IMR-90 (cell line): Measurements from ENCODE around the gene ALDH18A1. TPM values are rescaled to one million over a fixed set of nuclear protein-coding genes. Genes with fewer than 3 reads are reported as not detected.

Source experiments
- ATAC-seq: fragments of 200-7000 bp; cut with Tn5 transposase; 2 replicates; pipeline ENCODE4 v1.9.1; 2020; ENCODE audit warnings: low read depth, mild to moderate bottlenecking, moderate library complexity
- BruUV-seq: library from RNA; stranded (reverse); fragments of 400-500 nt; replicated peaks from 2 replicates; lab custom pipeline; 2021; lab: Mats Ljungman, UMichigan
- CTCF ChIA-PET: fragments of 300-600 bp; formaldehyde crosslinking; extraction: SDS; loops from one replicate; lab custom pipeline; 2021; ENCODE audit warnings: antibody characterized with exemption; lab: Yijun Ruan, JAX
- POLR2A ChIA-PET: fragments of 300-600 bp; sonication (Branson Sonifier 250); formaldehyde crosslinking; loops from one replicate; lab custom pipeline; 2022; ENCODE audit warnings: antibody characterized with exemption; ENCODE audit not compliant: unreplicated experiment; lab: Charles Lee
- DNase-seq: peaks from one replicate; pipeline ENCODE4 v3.0.0; 2013
- H2AFZ ChIP-seq: replicated peaks from 2 replicates; pipeline ENCODE3; 2013; ENCODE audit warnings: low read length, mild to moderate bottlenecking; ENCODE audit not compliant: poor library complexity
- H2AK5ac ChIP-seq: 2 replicates; pipeline ENCODE4 v1.6.1; 2013; ENCODE audit warnings: low read depth, low read length, inconsistent platforms
- H2AK9ac ChIP-seq: replicated peaks from 2 replicates; pipeline ENCODE3; 2013; ENCODE audit warnings: mild to moderate bottlenecking, low read depth, low read length, moderate library complexity; ENCODE audit not compliant: poor library complexity
- H2BK120ac ChIP-seq: 2 replicates; pipeline ENCODE4 v1.6.1; 2013; ENCODE audit warnings: low read depth, low read length, inconsistent platforms
- H2BK15ac ChIP-seq: 3 replicates; pipeline ENCODE4 v1.6.1; 2013; ENCODE audit warnings: low read depth, low read length, inconsistent platforms
- H2BK20ac ChIP-seq: 2 replicates; pipeline ENCODE4 v1.6.1; 2013; ENCODE audit warnings: low read depth, mild to moderate bottlenecking, inconsistent platforms, low read length, moderate library complexity
- H2BK5ac ChIP-seq: 2 replicates; pipeline ENCODE4 v1.6.1; 2013; ENCODE audit warnings: mild to moderate bottlenecking, low read depth, low read length, inconsistent platforms; ENCODE audit not compliant: poor library complexity, severe bottlenecking
- H3K14ac ChIP-seq: replicated peaks from 2 replicates; pipeline ENCODE4 v1.6.1; 2013; ENCODE audit warnings: low read depth, low read length, inconsistent platforms
- H3K18ac ChIP-seq: 2 replicates; pipeline ENCODE4 v1.6.1; 2013; ENCODE audit warnings: low read depth, low read length, control low read depth
- H3K23ac ChIP-seq: 2 replicates; pipeline ENCODE4 v1.6.1; 2013; ENCODE audit warnings: low read depth, low read length, inconsistent platforms
- H3K27ac ChIP-seq: 2 replicates; pipeline ENCODE4 v1.5.1; 2013; ENCODE audit warnings: mild to moderate bottlenecking, control low read depth, low read length; ENCODE audit not compliant: insufficient read depth
- H3K27me3 ChIP-seq: 2 replicates; pipeline ENCODE4 v1.6.1; 2013; ENCODE audit warnings: low read length; ENCODE audit not compliant: control insufficient read depth, insufficient read depth
- H3K36me3 ChIP-seq: 2 replicates; pipeline ENCODE4 v1.6.1; 2013; ENCODE audit warnings: low read length, mixed read lengths; ENCODE audit not compliant: control insufficient read depth, insufficient read depth
- H3K4ac ChIP-seq: 2 replicates; pipeline ENCODE4 v1.6.1; 2013; ENCODE audit warnings: low read depth, low read length, inconsistent platforms
- H3K4me1 ChIP-seq: 2 replicates; pipeline ENCODE4 v1.6.1; 2013; ENCODE audit warnings: low read length, mixed read lengths; ENCODE audit not compliant: control insufficient read depth, insufficient read depth
- H3K4me2 ChIP-seq: 2 replicates; pipeline ENCODE4 v1.6.1; 2013; ENCODE audit warnings: low read depth, mild to moderate bottlenecking, control low read depth, low read length, moderate library complexity
- H3K4me3 ChIP-seq: 2 replicates; pipeline ENCODE4 v1.5.1; 2013; ENCODE audit warnings: low read depth, mild to moderate bottlenecking, control low read depth, low read length, moderate library complexity; ENCODE audit not compliant: insufficient read depth
- H3K56ac ChIP-seq: 2 replicates; pipeline ENCODE4 v1.6.1; 2013; ENCODE audit warnings: low read length, inconsistent platforms; ENCODE audit not compliant: insufficient read depth; ENCODE audit errors: extremely low read depth
- H3K79me1 ChIP-seq, 2 experiments: 2 replicates each; pipeline ENCODE4 v1.6.1; 2013; ENCODE audit warnings: low read length in 2 of 2, inconsistent platforms in 1 of 2, low read depth in 1 of 2
- H3K9ac ChIP-seq: 2 replicates; pipeline ENCODE4 v1.6.1; 2013; ENCODE audit warnings: low read depth, low read length, control low read depth
- H3K9me1 ChIP-seq: 2 replicates; pipeline ENCODE4 v1.6.1; 2013; ENCODE audit warnings: low read length, inconsistent platforms; ENCODE audit not compliant: insufficient read depth
- H3K9me3 ChIP-seq: 2 replicates; pipeline ENCODE4 v1.6.1; 2013; ENCODE audit warnings: low read length; ENCODE audit not compliant: control insufficient read depth, insufficient read depth
- H4K20me1 ChIP-seq: 2 replicates; pipeline ENCODE4 v1.6.1; 2013; ENCODE audit warnings: low read length, inconsistent platforms; ENCODE audit not compliant: insufficient read depth
- H4K5ac ChIP-seq: 2 replicates; pipeline ENCODE4 v1.6.1; 2013; ENCODE audit warnings: mild to moderate bottlenecking, low read depth, low read length, control low read depth
- H4K8ac ChIP-seq, 2 experiments: 2 replicates each; pipeline ENCODE4 v1.6.1; 2013; ENCODE audit warnings: low read depth in 2 of 2, low read length in 2 of 2, control low read depth in 1 of 2, inconsistent platforms in 1 of 2
- H4K91ac ChIP-seq: 2 replicates; pipeline ENCODE4 v1.6.1; 2013; ENCODE audit warnings: low read depth, low read length, inconsistent platforms; ENCODE audit not compliant: insufficient read depth
- BHLHE40 ChIP-seq: fragments of 150-350 bp; IDR thresholded peaks from 2 replicates; pipeline ENCODE4 v1.6.1; 2016; ENCODE audit warnings: mild to moderate bottlenecking, low read depth, low read length
- CEBPB ChIP-seq: IDR thresholded peaks from 2 replicates; pipeline ENCODE4 v1.6.1; 2012; ENCODE audit warnings: low read depth, low read length, improper control_type of control experiment
- CHD1 ChIP-seq: IDR thresholded peaks from 2 replicates; pipeline ENCODE4 v1.6.1; 2012; ENCODE audit warnings: low read depth, low read length, improper control_type of control experiment
- FOS ChIP-seq: fragments of 150-350 bp; IDR thresholded peaks from 2 replicates; pipeline ENCODE4 v1.6.1; 2016; ENCODE audit warnings: low read depth, low read length
- MAFK ChIP-seq: IDR thresholded peaks from 2 replicates; pipeline ENCODE4 v1.6.1; 2012; ENCODE audit warnings: low read depth, low read length, improper control_type of control experiment
- MAZ ChIP-seq: IDR thresholded peaks from 2 replicates; pipeline ENCODE4 v1.6.1; 2012; ENCODE audit warnings: low read depth, mild to moderate bottlenecking, low read length, improper control_type of control experiment, moderate library complexity, borderline replicate concordance
- MXI1 ChIP-seq: IDR thresholded peaks from 2 replicates; pipeline ENCODE4 v1.6.1; 2012; ENCODE audit warnings: low read depth, mild to moderate bottlenecking, low read length, moderate library complexity, borderline replicate concordance
- NFE2L2 ChIP-seq: fragments of 150-350 bp; IDR thresholded peaks from 2 replicates; pipeline ENCODE4 v1.6.1; 2016; ENCODE audit warnings: low read depth, mild to moderate bottlenecking, low read length
- POLR2A ChIP-seq: IDR thresholded peaks from 2 replicates; pipeline ENCODE4 v1.6.1; 2012; ENCODE audit warnings: mild to moderate bottlenecking, low read depth, low read length
- RAD21 ChIP-seq: IDR thresholded peaks from 2 replicates; pipeline ENCODE4 v1.6.1; 2012; ENCODE audit warnings: low read length, improper control_type of control experiment
- RCOR1 ChIP-seq: IDR thresholded peaks from 2 replicates; pipeline ENCODE4 v1.6.1; 2012; ENCODE audit warnings: mild to moderate bottlenecking, low read length, improper control_type of control experiment; ENCODE audit not compliant: insufficient replicate concordance
- RFX5 ChIP-seq: IDR thresholded peaks from 2 replicates; pipeline ENCODE4 v1.8.0; 2012; ENCODE audit warnings: low read depth, mild to moderate bottlenecking, low read length, moderate library complexity
- SMC3 ChIP-seq: fragments of 150-350 bp; IDR thresholded peaks from 2 replicates; pipeline ENCODE4 v1.6.1; 2016; ENCODE audit warnings: low read depth, mild to moderate bottlenecking, antibody characterized with exemption, low read length, moderate library complexity
- dilution Hi-C: fragments of 300-500 bp; cut with HindIII; formaldehyde crosslinking; loops from one replicate; pipeline ENCODE4 v1.14.3; 2018; ENCODE audit warnings: low sequenced_read_pairs; ENCODE audit not compliant: unreplicated experiment
- in situ Hi-C: fragments of 300-500 bp; cut with MboI; formaldehyde crosslinking; loops from 3 replicates; pipeline ENCODE4 v1.14.3; 2019; ENCODE audit warnings: low sequenced_read_pairs, inconsistent platforms, mixed read lengths
- intact Hi-C: fragments of 100-400 bp; cut with micrococcal nuclease; formaldehyde crosslinking; loops from 2 replicates; pipeline ENCODE4 v1.10.0; 2022
- polyA plus RNA-seq, 3 experiments: library from polyadenylated mRNA; depleted of rRNA; stranded (reverse); fragments of >200 nt; gene quantifications; 2 replicates each; pipeline ENCODE4 v1.2.3, GENCODE V29; 2012; ENCODE audit warnings: low replicate concordance in 1 of 3
- total RNA-seq: library from RNA; depleted of rRNA; stranded (reverse); fragments of >200 nt; gene quantifications from 2 replicates; pipeline ENCODE4 v1.2.3, GENCODE V29; 2012
- TF ChIP-seq, protein P1 (sequence below): fragments of 150-350 bp; IDR thresholded peaks from 2 replicates; pipeline ENCODE4 v1.6.1; 2017; ENCODE audit warnings: mild to moderate bottlenecking, antibody characterized with exemption, low read length, low read depth
- TF ChIP-seq, protein P2 (sequence below): fragments of 150-350 bp; IDR thresholded peaks from 2 replicates; pipeline ENCODE4 v1.6.1; 2016; ENCODE audit warnings: low read depth, mild to moderate bottlenecking, low read length, moderate library complexity, borderline replicate concordance
- TF ChIP-seq, protein P3 (sequence below): conservative IDR thresholded peaks from 2 replicates; pipeline ENCODE4 v1.5.1; 2012; ENCODE audit warnings: mild to moderate bottlenecking, low read depth, low read length, improper control_type of control experiment

Gene ALDH18A1
- total and polyA plus RNA-seq, 2 of the 4 experiments (the other 2 are of a cell fraction) = 93.4 to 232 TPM

DNA sequence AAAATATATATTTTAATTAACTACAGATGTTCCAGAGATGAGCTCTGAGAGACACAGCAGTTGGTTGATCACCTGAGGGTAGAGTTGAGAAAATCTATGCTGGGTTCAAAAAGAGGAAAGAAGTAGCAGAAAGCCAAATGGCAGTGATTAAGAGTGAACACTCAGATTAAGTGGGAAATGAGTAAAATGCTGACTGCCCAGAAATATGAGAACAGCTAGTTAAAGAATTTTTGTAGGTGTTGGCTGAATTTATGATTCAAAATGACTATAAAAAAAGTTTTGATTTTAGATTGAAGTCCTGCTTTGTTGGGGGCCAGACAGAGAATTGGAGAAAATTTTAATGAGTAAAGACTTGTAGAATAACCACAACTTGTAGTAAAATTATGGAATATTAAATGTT, 27.5 kb upstream of the ALDH18A1 start:
- H2BK20ac ChIP-seq = no peak overlapping the region
- no peak overlapping the region for H2AK9ac ChIP-seq
- TF ChIP-seq BHLHE40 (no peak), RFX5 (no peak), RAD21 (no peak), RCOR1 (no peak), MAZ (no peak), MAFK (no peak), MXI1 (no peak), POLR2A (no peak), CEBPB (no peak), SMC3 (no peak), NFE2L2 (no peak), FOS (no peak), CHD1 (no peak)
- TF ChIP-seq, protein P1, sequence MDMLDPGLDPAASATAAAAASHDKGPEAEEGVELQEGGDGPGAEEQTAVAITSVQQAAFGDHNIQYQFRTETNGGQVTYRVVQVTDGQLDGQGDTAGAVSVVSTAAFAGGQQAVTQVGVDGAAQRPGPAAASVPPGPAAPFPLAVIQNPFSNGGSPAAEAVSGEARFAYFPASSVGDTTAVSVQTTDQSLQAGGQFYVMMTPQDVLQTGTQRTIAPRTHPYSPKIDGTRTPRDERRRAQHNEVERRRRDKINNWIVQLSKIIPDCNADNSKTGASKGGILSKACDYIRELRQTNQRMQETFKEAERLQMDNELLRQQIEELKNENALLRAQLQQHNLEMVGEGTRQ = no peak
- TF ChIP-seq, protein P2, sequence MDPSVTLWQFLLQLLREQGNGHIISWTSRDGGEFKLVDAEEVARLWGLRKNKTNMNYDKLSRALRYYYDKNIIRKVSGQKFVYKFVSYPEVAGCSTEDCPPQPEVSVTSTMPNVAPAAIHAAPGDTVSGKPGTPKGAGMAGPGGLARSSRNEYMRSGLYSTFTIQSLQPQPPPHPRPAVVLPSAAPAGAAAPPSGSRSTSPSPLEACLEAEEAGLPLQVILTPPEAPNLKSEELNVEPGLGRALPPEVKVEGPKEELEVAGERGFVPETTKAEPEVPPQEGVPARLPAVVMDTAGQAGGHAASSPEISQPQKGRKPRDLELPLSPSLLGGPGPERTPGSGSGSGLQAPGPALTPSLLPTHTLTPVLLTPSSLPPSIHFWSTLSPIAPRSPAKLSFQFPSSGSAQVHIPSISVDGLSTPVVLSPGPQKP = no peak
- TF ChIP-seq, protein P3, sequence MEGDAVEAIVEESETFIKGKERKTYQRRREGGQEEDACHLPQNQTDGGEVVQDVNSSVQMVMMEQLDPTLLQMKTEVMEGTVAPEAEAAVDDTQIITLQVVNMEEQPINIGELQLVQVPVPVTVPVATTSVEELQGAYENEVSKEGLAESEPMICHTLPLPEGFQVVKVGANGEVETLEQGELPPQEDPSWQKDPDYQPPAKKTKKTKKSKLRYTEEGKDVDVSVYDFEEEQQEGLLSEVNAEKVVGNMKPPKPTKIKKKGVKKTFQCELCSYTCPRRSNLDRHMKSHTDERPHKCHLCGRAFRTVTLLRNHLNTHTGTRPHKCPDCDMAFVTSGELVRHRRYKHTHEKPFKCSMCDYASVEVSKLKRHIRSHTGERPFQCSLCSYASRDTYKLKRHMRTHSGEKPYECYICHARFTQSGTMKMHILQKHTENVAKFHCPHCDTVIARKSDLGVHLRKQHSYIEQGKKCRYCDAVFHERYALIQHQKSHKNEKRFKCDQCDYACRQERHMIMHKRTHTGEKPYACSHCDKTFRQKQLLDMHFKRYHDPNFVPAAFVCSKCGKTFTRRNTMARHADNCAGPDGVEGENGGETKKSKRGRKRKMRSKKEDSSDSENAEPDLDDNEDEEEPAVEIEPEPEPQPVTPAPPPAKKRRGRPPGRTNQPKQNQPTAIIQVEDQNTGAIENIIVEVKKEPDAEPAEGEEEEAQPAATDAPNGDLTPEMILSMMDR = no peak
- ChIA-PET POLR2A (interaction anchor here (0.5 kb wide), 1 partner anchor 429 kb away, joined by 3 read pairs; no protein-coding TSS in a partner anchor), CTCF (interaction anchor here (0.8 to 1.7 kb wide), 2 partner anchors 9 to 10 kb away, joined by 3 to 8 read pairs; partner anchors contain the start of gene TCTN3)
- no peak overlapping the region for H3K14ac ChIP-seq
- no peak overlapping the region for H3K4ac ChIP-seq
- no peak overlapping the region for H3K27ac ChIP-seq
- no peak overlapping the region for H3K18ac ChIP-seq
- H2BK5ac ChIP-seq = no peak overlapping the region
- H3K36me3 ChIP-seq = peaks cover 30% of the 10 kb centered on the region
- H2AFZ ChIP-seq = no peak overlapping the region
- no peak overlapping the region for H3K4me2 ChIP-seq
- no peak overlapping the region for H4K8ac ChIP-seq
- no peaks in the 10 kb centered on the region for H3K9me3 ChIP-seq
- in situ Hi-C loops (no loop called here), intact Hi-C loops (no loop called here), dilution Hi-C loops (no loop called here)
- no peak overlapping the region for H4K91ac ChIP-seq
- no peak overlapping the region for H3K9ac ChIP-seq
- DNase-seq (no peak), ATAC-seq (no peak)
- H3K9me1 ChIP-seq = no peaks in the 10 kb centered on the region; the same call in 1 of the 2 replicates
- no peak overlapping the region for H2BK120ac ChIP-seq
- H3K23ac ChIP-seq = no peak overlapping the region
- H2BK15ac ChIP-seq = no peak overlapping the region
- no TSS peak for BruUV-seq
- H4K5ac ChIP-seq = no peak overlapping the region
- H4K20me1 ChIP-seq = no peaks in the 10 kb centered on the region
- H3K56ac ChIP-seq = no peak overlapping the region
- no peaks in the 10 kb centered on the region; a peak in 1 of 4 replicates for H3K79me1 ChIP-seq
- no peak overlapping the region for H2AK5ac ChIP-seq
- H3K4me1 ChIP-seq = peaks cover 2% of the 10 kb centered on the region; the same call in 1 of the 2 replicates
- no peaks in the 10 kb centered on the region for H3K27me3 ChIP-seq
- H3K4me3 ChIP-seq = no peak overlapping the region
